Testis (tissue), 2 donors: ENCODE measurements around the gene PRIM2.
A peak's percentile ranks its signal among the peaks of the same experiment; 100 is the strongest.

ENCODE experiments used
- POLR2A ChIP-seq: fragments of 450-650 bp; IDR thresholded peaks from one replicate; pipeline ENCODE4 v1.6.1; 2017; ENCODE audit warnings: antibody characterized with exemption, mild to moderate bottlenecking, moderate library complexity
- TF ChIP-seq, protein P1 (sequence below), 3 experiments: fragments of 450-650 bp in 2 of 3; fragments of 200-600 bp in 1 of 3; sonication (generic) in 1 of 3; IDR thresholded peaks; one replicate each; pipeline ENCODE4 v1.5.1; 2016 to 2019; ENCODE audit warnings: antibody characterized with exemption in 3 of 3, mild to moderate bottlenecking in 2 of 3, moderate library complexity in 1 of 3

- TF ChIP-seq, protein P1, sequence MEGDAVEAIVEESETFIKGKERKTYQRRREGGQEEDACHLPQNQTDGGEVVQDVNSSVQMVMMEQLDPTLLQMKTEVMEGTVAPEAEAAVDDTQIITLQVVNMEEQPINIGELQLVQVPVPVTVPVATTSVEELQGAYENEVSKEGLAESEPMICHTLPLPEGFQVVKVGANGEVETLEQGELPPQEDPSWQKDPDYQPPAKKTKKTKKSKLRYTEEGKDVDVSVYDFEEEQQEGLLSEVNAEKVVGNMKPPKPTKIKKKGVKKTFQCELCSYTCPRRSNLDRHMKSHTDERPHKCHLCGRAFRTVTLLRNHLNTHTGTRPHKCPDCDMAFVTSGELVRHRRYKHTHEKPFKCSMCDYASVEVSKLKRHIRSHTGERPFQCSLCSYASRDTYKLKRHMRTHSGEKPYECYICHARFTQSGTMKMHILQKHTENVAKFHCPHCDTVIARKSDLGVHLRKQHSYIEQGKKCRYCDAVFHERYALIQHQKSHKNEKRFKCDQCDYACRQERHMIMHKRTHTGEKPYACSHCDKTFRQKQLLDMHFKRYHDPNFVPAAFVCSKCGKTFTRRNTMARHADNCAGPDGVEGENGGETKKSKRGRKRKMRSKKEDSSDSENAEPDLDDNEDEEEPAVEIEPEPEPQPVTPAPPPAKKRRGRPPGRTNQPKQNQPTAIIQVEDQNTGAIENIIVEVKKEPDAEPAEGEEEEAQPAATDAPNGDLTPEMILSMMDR (IDR thresholded peaks at IDR 0.05): peak; percentile 62 to 81 (median 68)
- TF ChIP-seq POLR2A: no peak
Observed at GRCh38 chr6:57316581-57317059, 810 bp upstream of the PRIM2 start.
